Measurements from ENCODE around the gene MYD88. TPM values are rescaled to one million over a fixed set of nuclear protein-coding genes. Genes with fewer than 3 reads are reported as not detected.
"Not testable (repeated sequence)": the region's sequence is repeated elsewhere in the genome, so short reads cannot be mapped to it uniquely, and the experiment has no call there.

MYD88 gene
- total RNA-seq, 1 donor from 2014 or later, result 22.4 TPM

- no peak for TF ChIP-seq CTCF (IDR thresholded peaks at IDR 0.05)
- no peak overlapping the region for H3K27ac Mint-ChIP-seq (ENCODE audit: unreplicated experiment)
- no peak overlapping the region for H3K4me3 Mint-ChIP-seq (ENCODE audit: unreplicated experiment)
- H3K36me3 Mint-ChIP-seq (ENCODE audit: low read depth), result no peaks in the 10 kb centered on the region
- H3K27me3 Mint-ChIP-seq (ENCODE audit: low read depth), result no peaks in the 10 kb centered on the region
- DNase-seq (ENCODE audit: low spot score), result no peak
- H3K9me3 Mint-ChIP-seq (ENCODE audit: low read depth), result no peaks in the 10 kb centered on the region
- no peaks in the 10 kb centered on the region for H3K4me1 Mint-ChIP-seq (ENCODE audit: low read depth)
Measured at GRCh38 chr3:38155825-38156224, 17.4 kb downstream of the MYD88 start.

GRCh38 chr3:38157117-38157516 lies 18.7 kb downstream of the MYD88 start:
- H3K27ac Mint-ChIP-seq (ENCODE audit: unreplicated experiment), result no peak overlapping the region
- H3K27me3 Mint-ChIP-seq (ENCODE audit: low read depth), result no peaks in the 10 kb centered on the region
- no peak for DNase-seq (ENCODE audit: low spot score)
- H3K36me3 Mint-ChIP-seq (ENCODE audit: low read depth), result no peaks in the 10 kb centered on the region
- no peaks in the 10 kb centered on the region for H3K4me1 Mint-ChIP-seq (ENCODE audit: low read depth)
- no peak overlapping the region for H3K4me3 Mint-ChIP-seq (ENCODE audit: unreplicated experiment)
- TF ChIP-seq CTCF (IDR thresholded peaks at IDR 0.05), result no peak
- no peaks in the 10 kb centered on the region for H3K9me3 Mint-ChIP-seq (ENCODE audit: low read depth)

GRCh38 chr3:38157595-38157994 lies 19.1 kb downstream of the MYD88 start:
- Mint-ChIP-seq H3K36me3 (ENCODE audit: low read depth) (no peaks in the 10 kb centered on the region), H3K27me3 (ENCODE audit: low read depth) (no peaks in the 10 kb centered on the region), H3K9me3 (ENCODE audit: low read depth) (no peaks in the 10 kb centered on the region), H3K4me3 (ENCODE audit: unreplicated experiment) (no peak overlapping the region), H3K27ac (ENCODE audit: unreplicated experiment) (no peak overlapping the region), H3K4me1 (ENCODE audit: low read depth) (no peaks in the 10 kb centered on the region)
- DNase-seq (ENCODE audit: low spot score), result no peak
- no peak for TF ChIP-seq CTCF (IDR thresholded peaks at IDR 0.05)

GRCh38 chr3:38158472-38158871 lies 20.0 kb downstream of the MYD88 start:
- H3K4me3 Mint-ChIP-seq (ENCODE audit: unreplicated experiment), result no peak overlapping the region
- H3K4me1 Mint-ChIP-seq (ENCODE audit: low read depth), result no peaks in the 10 kb centered on the region
- H3K36me3 Mint-ChIP-seq (ENCODE audit: low read depth), result no peaks in the 10 kb centered on the region
- DNase-seq (ENCODE audit: low spot score), result no peak
- TF ChIP-seq CTCF (IDR thresholded peaks at IDR 0.05), result no peak
- no peaks in the 10 kb centered on the region for H3K9me3 Mint-ChIP-seq (ENCODE audit: low read depth)
- no peak overlapping the region for H3K27ac Mint-ChIP-seq (ENCODE audit: unreplicated experiment)
- no peaks in the 10 kb centered on the region for H3K27me3 Mint-ChIP-seq (ENCODE audit: low read depth)

GRCh38 chr3:38160704-38161103 lies 22.2 kb downstream of the MYD88 start:
- H3K4me1 Mint-ChIP-seq (ENCODE audit: low read depth); H3K27me3 Mint-ChIP-seq (ENCODE audit: low read depth); H3K9me3 Mint-ChIP-seq (ENCODE audit: low read depth); H3K36me3 Mint-ChIP-seq (ENCODE audit: low read depth); H3K27ac Mint-ChIP-seq (ENCODE audit: unreplicated experiment); DNase-seq (ENCODE audit: low spot score); H3K4me3 Mint-ChIP-seq (ENCODE audit: unreplicated experiment): not testable (repeated sequence)

GRCh38 chr3:38163117-38163840 lies 24.8 kb downstream of the MYD88 start:
- Mint-ChIP-seq H3K36me3 (ENCODE audit: low read depth) (no peaks in the 10 kb centered on the region), H3K27me3 (ENCODE audit: low read depth) (no peaks in the 10 kb centered on the region), H3K27ac (ENCODE audit: unreplicated experiment) (peak overlapping the region; percentile 57), H3K4me3 (ENCODE audit: unreplicated experiment) (no peak overlapping the region), H3K9me3 (ENCODE audit: low read depth) (no peaks in the 10 kb centered on the region), H3K4me1 (ENCODE audit: low read depth) (peaks cover 26% of the 10 kb centered on the region)
- no peak for DNase-seq (ENCODE audit: low spot score)
- TF ChIP-seq CTCF (IDR thresholded peaks at IDR 0.05), result peak; percentile 32

Measured in chondrocyte (in vitro differentiated cells).